Astrocyte of the cerebellum (primary cell): Measurements from ENCODE around the gene ZNF283.
A peak's percentile ranks its signal among the peaks of the same experiment; 100 is the strongest.
"Not testable (repeated sequence)": the region's sequence is repeated elsewhere in the genome, so short reads cannot be mapped to it uniquely, and the experiment has no call there.

Experiments used
- DNase-seq: peaks from one replicate; pipeline ENCODE4 v3.0.0-alpha.2; 2011; ENCODE audit warnings: low read depth
- H3K4me3 ChIP-seq: 2 replicates; pipeline ENCODE4 v1.5.1; 2011; ENCODE audit warnings: mild to moderate bottlenecking, low read depth, low read length, moderate library complexity
- in situ Hi-C: cut with HindIII; loops from 2 replicates; pipeline ENCODE4 v1.10.0; 2017; ENCODE audit warnings: low sequenced_read_pairs
- TF ChIP-seq, protein P1 (sequence below): IDR thresholded peaks from 2 replicates; pipeline ENCODE4 v1.5.1; 2012; ENCODE audit warnings: low read length, low read depth, moderate library complexity, mild to moderate bottlenecking; ENCODE audit errors: missing control alignments

ZNF283 gene

GRCh38 chr19:43811837-43812236, 15.3 kb upstream of the ZNF283 start:
- in situ Hi-C loops: no loop called here
- TF ChIP-seq, protein P1, sequence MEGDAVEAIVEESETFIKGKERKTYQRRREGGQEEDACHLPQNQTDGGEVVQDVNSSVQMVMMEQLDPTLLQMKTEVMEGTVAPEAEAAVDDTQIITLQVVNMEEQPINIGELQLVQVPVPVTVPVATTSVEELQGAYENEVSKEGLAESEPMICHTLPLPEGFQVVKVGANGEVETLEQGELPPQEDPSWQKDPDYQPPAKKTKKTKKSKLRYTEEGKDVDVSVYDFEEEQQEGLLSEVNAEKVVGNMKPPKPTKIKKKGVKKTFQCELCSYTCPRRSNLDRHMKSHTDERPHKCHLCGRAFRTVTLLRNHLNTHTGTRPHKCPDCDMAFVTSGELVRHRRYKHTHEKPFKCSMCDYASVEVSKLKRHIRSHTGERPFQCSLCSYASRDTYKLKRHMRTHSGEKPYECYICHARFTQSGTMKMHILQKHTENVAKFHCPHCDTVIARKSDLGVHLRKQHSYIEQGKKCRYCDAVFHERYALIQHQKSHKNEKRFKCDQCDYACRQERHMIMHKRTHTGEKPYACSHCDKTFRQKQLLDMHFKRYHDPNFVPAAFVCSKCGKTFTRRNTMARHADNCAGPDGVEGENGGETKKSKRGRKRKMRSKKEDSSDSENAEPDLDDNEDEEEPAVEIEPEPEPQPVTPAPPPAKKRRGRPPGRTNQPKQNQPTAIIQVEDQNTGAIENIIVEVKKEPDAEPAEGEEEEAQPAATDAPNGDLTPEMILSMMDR: no peak
- no peak for DNase-seq
- H3K4me3 ChIP-seq: no peak overlapping the region

- no peak overlapping the region for H3K4me3 ChIP-seq
- TF ChIP-seq, protein P1: no peak
- no peak for DNase-seq
- in situ Hi-C loops: no loop called here
These were observed 14.9 kb upstream of the ZNF283 start for GRCh38 chr19:43812259-43812658.

GRCh38 chr19:43812688-43813087, 14.4 kb upstream of the ZNF283 start:
- no peak overlapping the region for H3K4me3 ChIP-seq
- in situ Hi-C loops: no loop called here
- DNase-seq: no peak
- TF ChIP-seq, protein P1: no peak

- no peak for DNase-seq
These were observed 12.3 kb upstream of the ZNF283 start for GRCh38 chr19:43814663-43815352.

GRCh38 chr19:43817454-43817853, 9.7 kb upstream of the ZNF283 start:
- H3K4me3 ChIP-seq, DNase-seq, in situ Hi-C loops: not testable (repeated sequence)

More at GRCh38 chr19:43814663-43815352, 12.3 kb upstream of the ZNF283 start:
- TF ChIP-seq, protein P1: no peak
- in situ Hi-C loops: no loop called here
- no peak overlapping the region for H3K4me3 ChIP-seq

DNA sequence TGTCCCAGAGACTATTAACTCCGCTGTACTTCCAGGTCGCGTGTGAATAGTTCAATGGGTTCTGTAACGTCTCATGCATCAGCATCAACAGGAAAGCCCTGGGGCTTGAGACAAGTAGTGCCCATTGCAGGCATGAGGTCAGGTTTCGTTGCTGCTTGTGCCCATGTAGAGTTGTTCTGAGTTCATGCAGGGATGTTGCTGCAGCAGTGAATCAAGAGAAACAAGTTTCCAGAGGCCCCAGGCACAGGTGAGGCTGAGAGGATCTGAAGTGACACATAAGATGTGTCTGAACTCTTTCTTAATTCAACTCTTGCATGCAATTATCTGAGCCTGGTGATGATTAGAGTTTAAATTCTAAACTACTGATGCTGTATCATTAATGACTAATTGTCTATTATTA, 8.6 kb upstream of the ZNF283 start:
- TF ChIP-seq, protein P1: no peak
- in situ Hi-C loops: no loop called here
- no peak overlapping the region for H3K4me3 ChIP-seq
- DNase-seq: no peak

DNA sequence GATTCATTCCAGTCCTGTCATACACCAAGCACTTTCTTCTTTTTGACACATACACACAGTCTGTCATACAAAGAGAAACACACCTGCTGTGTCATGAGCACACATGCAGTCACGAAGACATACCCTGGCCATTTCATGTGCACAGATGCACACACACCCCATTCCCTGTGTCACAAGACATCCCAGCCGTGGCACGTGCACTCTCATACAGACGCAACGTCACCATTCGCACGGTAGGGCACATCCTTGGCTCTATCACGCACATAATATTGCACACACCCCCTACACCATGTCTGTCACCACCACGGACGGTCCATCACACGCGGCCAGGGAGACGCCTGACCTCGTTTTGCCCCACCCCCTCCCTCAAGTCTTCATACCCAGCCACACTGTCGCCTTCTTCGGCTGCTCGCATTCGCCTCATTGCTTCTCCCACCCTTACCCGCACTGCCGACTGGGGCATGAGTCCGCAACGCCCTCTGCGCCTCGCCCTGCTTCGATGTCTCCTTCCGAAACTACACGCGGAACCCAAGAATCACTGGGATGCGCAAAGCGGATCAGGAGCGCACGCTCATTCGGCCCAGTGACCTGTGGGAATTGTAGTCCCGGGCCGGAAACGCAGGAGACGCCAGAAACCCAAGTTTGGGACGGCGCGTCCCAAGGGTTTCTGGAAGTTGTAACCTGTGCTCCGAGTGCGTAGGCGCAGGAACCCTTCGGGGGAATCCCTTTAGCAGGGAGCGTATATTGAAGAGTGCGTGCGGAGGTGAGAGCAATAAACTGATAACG, 6.8 kb upstream of the ZNF283 start:
- H3K4me3 ChIP-seq: peak overlapping the region; percentile 39

More for the DNA sequence above, 6.8 kb upstream of the ZNF283 start:
- in situ Hi-C loops: no loop called here
- no peak for DNase-seq
- TF ChIP-seq, protein P1: no peak
